ENCODE measurements around the gene SH3RF2.

Gene SH3RF2

DNA sequence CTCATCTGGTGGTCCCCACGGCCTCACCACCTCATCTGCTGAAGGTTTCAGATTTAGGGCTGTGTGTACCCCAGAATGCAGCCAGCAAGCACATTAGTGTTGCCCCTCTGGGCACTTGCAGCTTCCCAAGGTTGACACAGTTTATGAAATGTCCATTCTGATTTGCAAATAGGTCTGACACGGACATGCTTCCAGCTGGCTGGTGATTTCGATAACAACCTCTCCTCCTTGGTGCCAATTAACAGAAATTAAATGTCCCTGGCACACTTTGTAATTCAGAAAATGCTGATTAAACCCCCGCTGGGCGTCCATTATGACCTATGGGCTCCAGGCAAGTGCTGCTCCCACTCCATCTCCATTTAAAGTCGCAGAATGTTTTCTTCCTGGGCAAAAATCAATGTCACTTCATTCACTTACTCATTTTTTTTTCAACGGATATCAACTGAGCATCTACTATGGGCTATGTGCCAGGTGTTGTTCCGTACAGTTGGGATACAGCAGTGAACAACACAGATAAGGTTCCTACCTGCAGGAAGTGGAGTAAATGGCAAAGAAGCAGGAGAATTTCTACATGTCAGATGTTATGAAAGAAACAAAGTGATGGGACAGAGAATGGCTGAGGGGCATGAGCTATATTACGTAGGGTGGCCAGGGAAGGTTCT lies 137.0 kb downstream of the SH3RF2 start:
- TF ChIP-seq, protein P1, sequence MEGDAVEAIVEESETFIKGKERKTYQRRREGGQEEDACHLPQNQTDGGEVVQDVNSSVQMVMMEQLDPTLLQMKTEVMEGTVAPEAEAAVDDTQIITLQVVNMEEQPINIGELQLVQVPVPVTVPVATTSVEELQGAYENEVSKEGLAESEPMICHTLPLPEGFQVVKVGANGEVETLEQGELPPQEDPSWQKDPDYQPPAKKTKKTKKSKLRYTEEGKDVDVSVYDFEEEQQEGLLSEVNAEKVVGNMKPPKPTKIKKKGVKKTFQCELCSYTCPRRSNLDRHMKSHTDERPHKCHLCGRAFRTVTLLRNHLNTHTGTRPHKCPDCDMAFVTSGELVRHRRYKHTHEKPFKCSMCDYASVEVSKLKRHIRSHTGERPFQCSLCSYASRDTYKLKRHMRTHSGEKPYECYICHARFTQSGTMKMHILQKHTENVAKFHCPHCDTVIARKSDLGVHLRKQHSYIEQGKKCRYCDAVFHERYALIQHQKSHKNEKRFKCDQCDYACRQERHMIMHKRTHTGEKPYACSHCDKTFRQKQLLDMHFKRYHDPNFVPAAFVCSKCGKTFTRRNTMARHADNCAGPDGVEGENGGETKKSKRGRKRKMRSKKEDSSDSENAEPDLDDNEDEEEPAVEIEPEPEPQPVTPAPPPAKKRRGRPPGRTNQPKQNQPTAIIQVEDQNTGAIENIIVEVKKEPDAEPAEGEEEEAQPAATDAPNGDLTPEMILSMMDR (IDR thresholded peaks at IDR 0.05; ENCODE audit: low read depth, low read length, missing control alignments) = no peak
- no peak overlapping the region for H3K4me3 ChIP-seq (ENCODE audit: low read depth, low read length)
- DNase-seq (ENCODE audit: low read depth) = no peak
- in situ Hi-C loops (cut with HindIII; ENCODE audit: low sequenced_read_pairs) = loop anchor here (25.0 kb wide), 1 partner anchor 386 kb away; no protein-coding TSS in a partner anchor

DNA sequence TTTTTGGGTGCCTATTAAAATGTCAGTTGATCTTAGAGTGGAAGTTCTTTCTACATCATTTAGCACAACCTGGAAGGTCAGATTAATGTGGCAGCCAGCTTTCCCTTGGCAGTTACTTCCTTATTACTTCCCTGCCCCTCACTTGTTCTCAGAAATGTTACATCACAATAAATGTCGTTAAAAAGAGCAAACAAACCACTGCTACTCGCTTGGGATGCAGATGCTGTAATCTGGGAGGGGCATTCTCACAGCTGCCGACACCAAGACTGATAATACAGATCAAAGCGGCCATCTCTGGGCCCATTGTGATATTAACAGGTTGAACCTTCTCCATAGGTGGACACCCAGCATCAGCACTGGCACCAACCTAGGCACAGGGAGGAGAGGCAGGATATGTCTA lies 139.7 kb downstream of the SH3RF2 start:
- TF ChIP-seq, protein P1 (IDR thresholded peaks at IDR 0.05; ENCODE audit: low read depth, low read length, missing control alignments) = no peak
- H3K4me3 ChIP-seq (ENCODE audit: low read depth, low read length) = no peak overlapping the region
- in situ Hi-C loops (cut with HindIII; ENCODE audit: low sequenced_read_pairs) = loop anchor here (5.0 kb wide), 1 partner anchor 36 kb away; no protein-coding TSS in a partner anchor
- no peak for DNase-seq (ENCODE audit: low read depth)

DNA sequence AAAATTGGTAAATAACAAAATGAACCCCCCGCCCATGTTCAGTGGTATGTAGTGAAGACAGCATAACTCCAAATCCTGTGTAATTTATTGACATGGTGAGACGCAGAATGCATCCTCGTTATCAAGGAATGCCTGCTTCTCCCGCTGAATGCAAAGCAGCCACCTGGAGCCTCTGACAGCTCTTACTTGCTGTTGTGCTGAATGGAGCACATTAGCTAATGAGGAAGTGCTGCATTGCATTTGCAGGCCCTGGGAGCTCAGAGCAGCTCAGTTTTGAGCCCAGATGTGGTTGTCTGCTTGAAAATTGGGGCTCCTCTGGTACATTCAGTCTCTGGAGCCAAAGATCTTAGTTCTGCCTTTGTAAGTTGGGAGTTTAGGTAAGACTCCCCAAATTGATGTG lies 140.1 kb downstream of the SH3RF2 start:
- no peak for DNase-seq (ENCODE audit: low read depth)
- H3K4me3 ChIP-seq (ENCODE audit: low read depth, low read length) = no peak overlapping the region
- TF ChIP-seq, protein P1 (IDR thresholded peaks at IDR 0.05; ENCODE audit: low read depth, low read length, missing control alignments) = no peak
- in situ Hi-C loops (cut with HindIII; ENCODE audit: low sequenced_read_pairs) = loop anchor here (5.0 kb wide), 1 partner anchor 36 kb away; no protein-coding TSS in a partner anchor

DNA sequence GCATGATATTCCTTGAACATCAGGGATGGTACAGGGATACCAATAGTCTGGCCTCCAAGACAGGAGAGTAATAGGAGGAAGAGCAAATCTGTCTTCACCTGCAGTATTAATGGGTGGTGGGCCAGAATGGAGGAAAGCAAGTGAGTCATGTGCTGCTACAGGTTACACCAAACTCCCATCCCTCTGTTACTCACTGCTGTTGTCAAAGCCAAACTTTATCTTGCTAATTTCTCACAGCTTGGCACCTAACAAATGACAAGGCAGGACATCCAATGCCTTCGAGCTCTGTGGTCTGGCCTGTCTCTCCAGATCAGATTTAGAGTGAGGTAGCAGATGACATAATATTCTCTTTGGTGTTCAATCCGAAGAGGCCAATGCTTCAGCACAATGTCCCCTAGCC lies 142.2 kb downstream of the SH3RF2 start:
- DNase-seq (ENCODE audit: low read depth) = no peak
- in situ Hi-C loops (cut with HindIII; ENCODE audit: low sequenced_read_pairs) = loop anchor here (5.0 kb wide), 1 partner anchor 34 kb away; no protein-coding TSS in a partner anchor
- TF ChIP-seq, protein P1 (IDR thresholded peaks at IDR 0.05; ENCODE audit: low read depth, low read length, missing control alignments) = no peak
- H3K4me3 ChIP-seq (ENCODE audit: low read depth, low read length) = no peak overlapping the region

DNA sequence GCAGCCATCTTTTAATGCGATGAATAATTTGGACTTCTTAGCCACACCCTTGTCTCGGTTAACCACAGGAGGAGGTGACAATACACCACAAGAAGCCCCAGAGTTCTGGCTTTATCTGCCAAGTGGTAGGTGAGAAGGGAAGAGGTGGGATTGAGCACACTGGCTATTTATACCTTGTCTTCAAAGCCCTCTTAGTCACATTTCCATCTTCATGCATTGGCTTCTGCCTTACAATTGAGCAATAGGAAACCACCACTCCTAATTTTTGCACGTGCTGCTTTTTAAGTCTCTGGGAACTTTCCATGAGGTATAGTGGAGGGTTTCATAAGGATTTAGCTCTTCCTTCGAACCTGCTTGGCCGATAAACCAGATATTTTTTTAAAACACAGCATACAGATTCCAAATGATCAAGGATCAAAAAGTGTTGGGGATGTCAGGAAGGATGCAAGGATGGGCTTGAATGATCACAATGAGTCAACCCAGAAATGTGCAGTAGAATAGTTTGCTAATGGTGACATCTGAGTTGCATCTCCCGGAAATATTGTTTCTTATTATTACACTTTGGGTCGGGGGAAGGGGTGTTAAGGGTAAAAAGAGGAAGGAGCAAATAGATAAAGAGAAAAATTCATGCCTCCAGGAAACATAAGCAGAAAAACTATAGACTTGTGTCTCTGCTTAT lies 143.5 kb downstream of the SH3RF2 start:
- TF ChIP-seq, protein P1 (IDR thresholded peaks at IDR 0.05; ENCODE audit: low read depth, low read length, missing control alignments) = no peak
- in situ Hi-C loops (cut with HindIII; ENCODE audit: low sequenced_read_pairs) = loop anchor here (5.0 kb wide), 1 partner anchor 32 kb away; no protein-coding TSS in a partner anchor
- no peak overlapping the region for H3K4me3 ChIP-seq (ENCODE audit: low read depth, low read length)
- DNase-seq (ENCODE audit: low read depth) = no peak

DNA sequence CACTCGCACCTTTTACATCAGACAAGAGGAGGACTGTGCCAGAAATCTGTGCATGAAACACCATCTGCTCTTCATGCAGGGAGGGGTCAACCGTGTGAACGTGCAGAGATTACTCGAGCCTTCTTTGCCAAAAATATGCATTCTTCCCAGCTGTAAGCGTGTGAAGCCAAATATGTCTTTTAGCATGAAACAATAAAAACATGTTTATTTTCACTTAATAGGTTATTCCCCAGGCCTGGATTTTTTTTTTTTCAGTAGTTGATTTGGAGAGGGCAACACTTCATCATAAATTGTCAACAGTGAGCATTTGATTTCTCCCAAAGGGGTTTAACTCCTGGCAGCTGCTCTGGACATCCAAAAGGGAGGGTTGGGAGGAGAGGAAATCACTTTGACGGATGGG lies 145.2 kb downstream of the SH3RF2 start:
- H3K4me3 ChIP-seq (ENCODE audit: low read depth, low read length) = no peak overlapping the region
- TF ChIP-seq, protein P1 (IDR thresholded peaks at IDR 0.05; ENCODE audit: low read depth, low read length, missing control alignments) = no peak
- no peak for DNase-seq (ENCODE audit: low read depth)
- in situ Hi-C loops (cut with HindIII; ENCODE audit: low sequenced_read_pairs) = no loop called here

Measured in astrocyte of the cerebellum (primary cell).